Measurements from ENCODE around the gene RCCD1.
A peak's percentile ranks its signal among the peaks of the same experiment; 100 is the strongest.
"Not testable (repeated sequence)": the region's sequence is repeated elsewhere in the genome, so short reads cannot be mapped to it uniquely, and the experiment has no call there.

Gene RCCD1

DNA sequence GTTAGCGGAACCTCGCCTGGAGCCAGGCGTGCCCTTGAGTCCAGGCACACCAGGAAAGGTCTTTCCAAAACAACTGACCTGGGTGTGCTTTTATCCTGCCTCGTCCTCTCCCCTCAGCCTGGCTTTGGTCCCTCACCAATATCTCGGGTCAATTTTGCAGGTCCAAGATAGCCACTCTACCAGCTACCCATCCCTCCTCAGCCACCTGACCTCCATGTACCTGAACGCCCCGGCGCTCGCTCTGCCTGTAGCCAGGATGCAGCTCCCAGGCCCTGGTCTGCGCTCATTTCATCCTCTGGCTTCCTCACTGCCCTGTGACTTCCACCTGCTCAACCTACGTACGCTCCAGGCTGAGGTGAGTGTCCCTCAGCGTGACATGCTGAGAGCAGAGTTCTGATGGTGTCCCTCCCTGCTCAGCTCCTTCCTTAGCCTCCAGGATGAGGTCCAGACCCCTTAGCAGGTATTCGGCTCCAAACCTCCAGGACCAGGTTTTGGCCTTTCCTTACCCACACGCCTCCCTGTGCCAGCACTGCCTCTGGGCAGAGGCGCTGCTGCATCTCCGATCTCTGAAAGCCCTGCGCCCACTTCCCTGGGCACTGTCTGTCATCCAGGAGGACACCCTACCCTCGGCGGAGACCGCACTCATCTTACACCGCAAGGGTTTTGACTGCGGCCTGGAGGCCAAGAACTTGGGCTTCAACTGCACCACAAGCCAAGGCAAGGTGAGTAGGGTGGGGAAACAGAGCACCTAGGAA, 36.5 kb upstream of the RCCD1 start:
- no peak for DNase-seq

DNA sequence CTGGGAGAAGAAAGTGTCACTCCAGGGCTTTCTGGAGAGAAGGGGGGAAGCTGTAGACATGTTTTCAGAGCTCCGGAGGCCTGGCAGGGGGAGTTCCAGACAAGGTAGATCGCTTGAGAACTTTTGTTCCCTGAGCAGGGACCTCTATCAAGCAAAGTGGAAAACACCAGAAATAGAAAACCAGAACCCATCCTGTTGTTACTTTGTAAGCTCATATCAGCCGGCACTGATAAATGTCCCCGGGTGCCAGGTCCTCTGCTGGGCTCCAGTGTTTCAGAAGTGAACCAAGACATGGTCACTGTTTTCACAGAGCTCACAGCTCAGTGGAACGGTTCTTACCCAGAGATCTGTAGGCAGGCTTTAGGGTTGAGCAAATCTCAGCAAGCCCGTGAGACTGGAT, 35.8 kb upstream of the RCCD1 start:
- DNase-seq, result no peak

DNA sequence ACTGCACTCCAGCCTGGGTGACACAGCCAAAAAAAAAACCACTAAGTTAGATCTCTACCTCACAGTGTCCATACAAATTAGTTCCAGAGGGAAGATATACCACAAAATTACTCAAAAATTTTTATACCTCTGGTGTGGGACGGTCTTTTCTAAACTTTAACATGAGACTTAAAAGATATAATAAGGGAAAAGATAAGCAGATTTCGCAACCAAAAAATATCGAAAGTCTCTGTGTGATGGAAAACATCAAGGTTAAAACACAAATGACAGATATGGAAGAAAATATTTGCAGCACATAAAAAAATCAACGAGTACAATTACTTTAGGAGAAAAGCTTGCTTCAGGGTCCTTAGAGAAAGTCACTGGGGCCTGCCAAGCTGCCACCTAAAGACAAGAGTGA, 32.8 kb upstream of the RCCD1 start:
- DNase-seq, result no peak

DNA sequence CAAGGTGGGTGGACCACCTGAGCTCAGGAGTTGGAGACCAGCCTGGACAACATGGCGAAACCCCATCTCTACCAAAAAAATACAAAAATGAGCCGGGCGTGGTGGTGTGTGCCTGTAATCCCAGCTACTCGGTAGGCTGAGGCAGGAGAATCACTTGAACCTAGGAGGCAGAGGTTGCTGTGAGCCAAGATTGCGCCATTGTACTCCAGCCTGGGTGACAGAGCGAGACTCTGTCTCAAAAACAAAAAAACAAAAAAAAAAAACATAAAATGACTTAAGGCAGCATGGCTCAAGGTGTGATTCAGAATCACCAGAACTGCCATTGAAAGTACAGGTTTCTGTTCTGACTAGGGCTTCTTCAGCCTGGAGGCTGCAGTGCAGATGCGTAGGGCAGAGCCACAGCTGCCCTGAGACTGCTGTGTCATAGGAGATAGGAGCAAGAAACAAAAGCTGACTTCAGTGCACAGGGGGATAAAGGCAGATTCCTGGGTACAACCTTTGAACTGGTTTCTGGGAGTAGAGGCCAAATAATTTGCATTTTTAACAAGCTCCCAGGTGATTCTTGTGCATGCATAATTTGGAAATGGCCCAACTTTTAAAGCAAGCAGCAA, 31.9 kb upstream of the RCCD1 start:
- not testable (repeated sequence) for DNase-seq

DNA sequence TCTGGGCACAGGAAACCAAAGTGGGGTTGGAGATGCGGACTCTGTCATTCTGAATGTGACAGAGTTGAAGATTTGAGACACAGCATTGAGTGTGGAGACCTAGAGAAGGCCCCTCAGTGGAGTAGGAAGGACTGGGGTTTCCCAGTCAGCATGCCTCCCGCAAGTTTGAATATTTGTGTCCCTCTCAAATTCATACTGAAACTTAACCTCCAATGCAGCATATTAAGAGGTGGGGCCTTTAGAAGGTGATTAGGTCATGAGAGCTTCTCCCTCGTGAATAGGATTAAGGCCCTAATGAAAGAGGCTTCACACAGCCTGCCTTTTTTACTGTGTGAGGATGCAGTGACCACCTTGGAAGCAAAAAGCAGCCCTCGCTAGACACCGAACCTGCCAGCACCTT, 30.3 kb upstream of the RCCD1 start:
- no peak for DNase-seq

DNA sequence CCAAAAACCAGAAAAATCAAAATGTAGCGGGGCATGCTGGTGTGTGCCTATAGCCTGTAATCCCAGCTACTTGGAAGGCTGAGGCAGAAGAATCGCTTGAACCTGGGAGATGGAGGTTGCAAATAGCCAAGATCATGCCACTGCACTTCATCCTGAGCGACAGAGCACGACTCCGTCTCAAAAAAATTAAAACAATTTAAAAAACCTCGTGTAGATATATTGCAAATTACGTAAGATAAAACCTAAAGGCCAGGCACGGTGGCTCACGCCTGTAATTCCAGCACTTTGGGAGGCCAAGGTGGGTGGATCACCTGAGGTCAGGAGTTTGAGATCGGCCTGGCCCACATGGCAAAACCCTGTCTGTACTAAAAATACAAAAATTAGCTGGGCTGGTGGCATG, 27.9 kb upstream of the RCCD1 start:
- DNase-seq, result not testable (repeated sequence)

DNA sequence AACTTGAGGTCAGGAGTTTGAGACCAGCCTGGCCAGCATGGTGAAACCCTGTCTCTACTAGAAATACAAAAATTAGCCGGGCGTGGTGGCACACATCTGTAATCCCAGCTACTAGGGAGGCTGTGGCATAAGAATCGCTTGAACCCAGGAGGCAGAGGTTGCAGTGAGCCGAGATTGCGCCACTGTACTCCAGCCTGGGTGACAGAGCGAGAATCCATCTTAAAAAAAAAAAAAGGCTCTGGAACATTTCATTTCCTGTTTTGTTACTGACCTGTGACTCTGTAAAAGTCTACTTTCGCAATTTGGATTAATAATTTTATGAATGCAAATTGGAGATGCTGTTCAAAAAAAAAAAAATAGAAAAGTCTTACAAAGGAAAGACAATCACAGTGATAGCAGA, 26.6 kb upstream of the RCCD1 start:
- DNase-seq, result not testable (repeated sequence)

DNA sequence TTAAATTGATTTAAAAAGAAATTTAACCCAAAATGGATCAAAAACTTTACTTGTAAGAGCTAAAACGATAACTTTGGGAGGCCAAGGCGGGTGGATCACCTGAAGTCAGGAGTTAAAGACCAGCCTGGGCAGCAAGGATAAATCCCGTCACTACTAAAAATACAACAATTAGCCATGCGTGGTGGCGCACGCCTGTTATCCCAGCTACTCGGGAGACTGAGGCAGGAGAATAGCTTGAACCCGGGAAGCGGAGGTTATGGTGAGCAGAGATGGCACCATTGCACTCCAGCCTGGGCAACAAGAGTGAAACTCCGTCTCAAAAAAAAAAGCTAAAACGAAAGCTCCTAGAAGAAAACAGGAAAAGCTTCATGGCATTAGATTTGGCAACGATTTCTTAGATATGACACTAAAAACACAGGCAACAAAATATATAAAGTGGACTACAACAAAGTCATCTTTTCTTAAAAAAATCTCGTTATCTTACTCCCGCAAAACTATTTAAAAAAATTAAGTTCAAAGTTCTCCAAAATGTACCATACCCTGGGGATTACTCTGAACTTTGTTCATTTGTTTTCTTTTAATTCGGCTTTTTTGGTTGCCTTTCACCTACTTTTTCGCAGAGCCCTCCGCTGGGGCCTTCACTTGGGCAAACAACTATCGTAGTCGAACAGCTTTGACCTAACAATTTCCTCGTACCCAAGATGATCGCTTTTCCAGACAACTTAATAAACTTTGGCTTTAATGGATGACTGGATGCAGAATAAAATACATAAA, 25.3 kb upstream of the RCCD1 start:
- no peak for DNase-seq

DNA sequence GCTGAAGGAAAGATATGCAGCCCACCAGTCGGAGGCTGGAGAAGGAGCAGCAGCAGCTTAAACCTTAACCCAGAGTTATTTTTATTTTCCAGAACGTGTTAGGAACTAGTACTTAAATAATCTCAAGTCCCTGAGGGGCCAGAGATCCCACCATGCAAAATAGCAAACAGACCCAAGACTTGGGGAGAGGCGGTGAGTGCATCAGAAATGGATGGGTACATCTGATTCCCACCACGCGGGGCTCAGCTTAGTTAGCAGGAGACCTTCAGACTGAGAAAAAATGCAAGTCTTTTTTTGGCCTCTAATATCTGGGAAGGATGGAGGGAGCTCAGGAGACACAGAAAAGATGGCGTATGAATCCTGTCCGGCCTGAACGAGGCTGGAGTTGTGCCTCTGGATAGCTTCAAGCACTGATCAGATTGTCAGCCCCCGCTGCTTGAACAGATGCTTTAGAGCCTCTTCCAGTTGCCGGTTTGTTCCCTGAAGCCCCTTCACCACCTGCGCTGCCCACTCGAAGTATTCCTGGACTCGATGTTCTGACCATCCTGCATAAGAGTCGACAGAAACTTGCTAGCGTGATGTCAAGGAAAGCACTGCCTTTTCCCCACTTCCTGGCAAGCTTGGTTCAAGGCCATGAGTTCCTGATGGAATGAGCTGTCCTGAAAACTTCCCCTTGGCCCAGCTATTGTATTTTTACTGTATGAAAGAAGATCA, 23.7 kb upstream of the RCCD1 start:
- DNase-seq, result peak; percentile 5

DNA sequence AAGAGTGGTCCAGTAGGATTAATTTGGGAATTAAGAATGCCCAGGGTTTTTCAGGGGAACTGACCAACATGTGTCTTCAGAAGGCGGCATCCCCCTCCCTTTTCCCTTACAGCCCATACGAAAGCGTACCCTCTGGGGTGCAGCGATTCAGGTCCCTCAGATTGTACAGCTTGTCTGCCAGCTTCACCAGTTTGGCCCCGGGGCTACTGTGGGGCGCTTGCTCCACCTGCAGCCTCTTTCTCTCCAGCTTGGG, 23.2 kb upstream of the RCCD1 start:
- no peak for DNase-seq

DNA sequence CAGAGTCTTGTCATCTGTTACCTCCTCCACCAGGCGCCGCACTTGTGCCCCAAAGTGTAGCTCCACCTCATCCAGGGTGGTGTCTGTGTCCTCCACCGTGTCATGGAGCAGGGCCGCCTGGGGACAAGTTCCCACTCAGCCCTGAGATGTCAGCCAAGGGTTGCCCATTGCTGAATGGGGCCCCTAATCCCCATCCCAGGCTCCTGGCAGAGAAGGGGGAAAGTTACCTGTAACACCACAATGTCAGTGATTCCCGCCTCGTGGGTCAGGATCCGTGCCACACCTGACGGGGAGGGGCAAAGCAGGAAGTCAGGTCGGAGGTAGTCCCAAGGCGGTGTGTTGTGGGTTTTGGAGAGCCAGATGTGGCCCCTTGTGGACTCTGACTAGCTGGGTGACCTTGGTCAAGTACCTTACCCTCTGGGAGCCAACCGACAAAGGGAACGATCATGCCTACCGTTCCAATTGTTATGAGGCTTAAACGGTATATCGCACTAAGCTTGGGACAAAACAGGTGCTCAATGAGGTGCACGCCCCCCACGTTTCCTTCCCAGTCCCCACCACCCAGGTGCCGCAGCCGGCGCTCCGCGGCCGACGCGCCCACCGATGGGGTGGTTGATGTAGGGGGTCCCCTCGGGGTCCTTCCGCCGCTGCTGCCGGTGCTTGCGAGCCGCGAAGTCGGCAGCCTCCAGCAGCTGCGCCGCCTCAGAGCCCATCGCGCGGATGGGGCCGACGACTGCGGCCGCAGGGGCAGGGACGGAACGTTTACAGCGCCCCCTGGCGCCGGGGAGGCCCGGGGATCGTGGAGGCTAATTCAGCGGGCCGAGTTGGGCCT, 22.6 kb upstream of the RCCD1 start, which contains the start of gene HDDC3:
HDDC3 (minus strand) TSS at position 722 of the 832 bp plus-strand sequence; CDS start at position 713, 9 bp downstream.
- peak; percentile 95 for DNase-seq

DNA sequence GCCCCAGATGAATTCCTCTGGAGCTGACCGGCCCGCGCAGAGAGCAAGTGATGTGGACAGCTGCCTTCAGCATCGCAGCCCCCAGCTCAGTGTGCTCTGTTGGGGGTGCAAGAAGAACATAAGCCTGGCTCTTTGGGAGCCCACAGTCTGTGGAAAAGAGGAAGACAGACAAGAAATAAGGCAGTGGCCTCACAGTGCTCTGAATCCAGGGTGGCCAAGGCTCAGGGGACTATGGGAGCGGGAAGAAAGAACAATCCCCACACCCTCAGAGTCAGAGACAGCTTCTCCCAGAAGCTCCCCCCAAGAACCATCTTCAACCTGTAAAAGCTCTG, 22.1 kb upstream of the RCCD1 start:
- DNase-seq, result no peak

DNA sequence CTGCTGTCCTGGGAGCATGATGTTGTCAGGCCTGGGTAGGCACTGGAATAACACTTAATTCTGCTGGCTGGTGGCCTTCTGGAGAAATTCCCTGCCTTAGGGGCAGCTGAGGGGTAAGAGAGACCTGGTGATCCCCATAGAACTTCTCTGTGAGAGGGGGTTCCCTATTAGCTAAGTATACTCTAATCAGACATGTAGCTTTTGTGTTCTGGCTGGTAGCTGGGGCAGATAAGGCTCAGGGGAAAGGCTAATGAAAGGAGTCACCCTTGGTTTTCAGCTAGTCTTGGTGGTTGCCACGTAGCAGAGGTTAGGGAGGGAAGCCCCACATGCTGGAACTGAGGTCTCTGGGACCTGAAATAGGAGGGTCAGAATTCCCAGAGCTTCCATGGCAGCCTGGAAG, 21.4 kb upstream of the RCCD1 start:
- no peak for DNase-seq

DNA sequence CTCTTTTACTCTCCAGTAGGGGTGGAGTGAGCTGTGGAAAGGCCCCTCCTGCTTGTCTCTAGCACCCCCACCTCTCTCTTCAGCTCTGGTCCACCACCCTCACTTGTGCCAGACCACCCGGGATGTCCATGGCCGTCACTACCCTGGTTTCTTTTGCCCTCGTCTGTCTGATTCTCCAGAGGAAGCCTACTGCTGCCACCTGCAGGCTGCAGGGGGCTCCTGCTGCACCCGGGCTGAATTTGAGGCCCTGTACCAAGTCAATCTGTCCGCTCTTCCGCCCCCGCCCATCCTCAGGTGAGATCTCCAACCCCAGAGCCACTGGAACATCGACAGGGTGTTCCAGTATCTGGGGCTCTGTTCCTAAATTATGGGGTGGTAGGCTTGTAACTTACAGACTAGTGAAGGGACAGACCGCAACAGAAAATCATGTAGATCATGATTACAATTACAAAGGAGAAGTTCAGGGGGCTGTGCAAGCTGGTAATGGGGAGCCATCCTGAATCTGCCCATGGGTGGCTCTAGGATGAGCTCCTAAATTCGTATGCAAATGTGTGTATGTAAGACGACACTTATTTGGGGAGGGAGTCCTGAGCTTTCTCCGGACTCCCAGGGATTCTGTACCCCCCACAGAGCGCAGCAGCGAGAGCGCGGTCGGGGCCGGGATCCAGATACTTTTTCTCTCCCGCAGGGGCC, 20.3 kb upstream of the RCCD1 start:
- peak; percentile 83 for DNase-seq

DNA sequence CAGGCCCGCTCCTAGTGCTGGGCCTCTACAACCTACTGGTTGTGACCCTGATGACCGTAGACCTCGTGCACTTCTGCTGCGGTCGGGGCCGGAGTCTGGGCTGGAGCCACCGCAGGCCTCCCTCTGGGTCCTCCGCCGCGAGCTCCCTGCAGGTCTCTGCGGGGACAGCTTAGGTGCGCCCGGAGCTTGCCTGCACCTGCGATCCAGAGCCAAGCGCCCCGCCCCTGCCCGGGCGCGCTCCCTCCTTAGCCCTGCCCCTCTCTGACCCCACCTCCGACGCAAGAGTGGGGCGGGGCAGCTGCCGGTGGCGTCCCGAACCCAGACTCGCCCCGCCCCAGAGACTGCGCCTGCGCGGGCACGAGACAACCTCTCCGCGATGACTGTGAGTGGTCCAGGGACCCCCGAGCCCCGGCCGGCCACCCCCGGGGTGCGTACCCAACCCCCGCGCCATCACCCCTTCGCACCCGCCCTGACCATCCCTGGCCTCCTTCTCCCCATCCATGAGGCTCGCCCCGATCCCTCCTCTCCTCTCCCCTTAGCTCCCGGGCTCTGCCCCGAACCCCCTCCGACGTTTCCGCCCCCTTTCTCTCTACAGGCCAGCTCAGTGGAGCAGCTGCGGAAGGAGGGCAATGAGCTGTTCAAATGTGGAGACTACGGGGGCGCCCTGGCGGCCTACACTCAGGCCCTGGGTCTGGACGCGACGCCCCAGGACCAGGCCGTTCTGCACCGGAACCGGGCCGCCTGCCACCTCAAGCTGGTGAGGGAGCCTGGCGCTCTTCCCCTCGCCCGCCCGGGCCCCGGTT, 19.5 kb upstream of the RCCD1 start, which contains the start of gene UNC45A:
UNC45A (plus strand) TSS at position 337 of the 803 bp plus-strand sequence; CDS start at position 377, 40 bp downstream.
- peak; percentile 95 for DNase-seq

DNA sequence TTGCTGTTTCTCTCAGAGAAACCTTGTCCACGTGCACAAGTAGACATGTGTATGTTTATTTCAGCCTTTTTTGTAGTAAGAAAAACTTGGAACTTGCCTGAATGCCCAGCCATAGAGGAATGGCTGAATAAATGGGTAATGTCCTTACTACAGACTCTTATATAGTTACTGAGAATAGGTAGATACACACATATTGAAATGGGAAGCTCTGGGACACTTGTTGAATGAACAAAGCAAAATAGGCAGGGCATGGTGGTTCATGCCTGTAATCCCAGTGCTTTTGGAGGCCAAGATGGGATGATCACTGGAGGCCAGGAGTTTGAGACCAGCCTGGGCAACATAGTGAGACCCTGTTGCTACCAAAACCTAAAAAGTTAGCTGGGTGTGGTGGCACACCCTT, 17.9 kb upstream of the RCCD1 start:
- no peak for DNase-seq

DNA sequence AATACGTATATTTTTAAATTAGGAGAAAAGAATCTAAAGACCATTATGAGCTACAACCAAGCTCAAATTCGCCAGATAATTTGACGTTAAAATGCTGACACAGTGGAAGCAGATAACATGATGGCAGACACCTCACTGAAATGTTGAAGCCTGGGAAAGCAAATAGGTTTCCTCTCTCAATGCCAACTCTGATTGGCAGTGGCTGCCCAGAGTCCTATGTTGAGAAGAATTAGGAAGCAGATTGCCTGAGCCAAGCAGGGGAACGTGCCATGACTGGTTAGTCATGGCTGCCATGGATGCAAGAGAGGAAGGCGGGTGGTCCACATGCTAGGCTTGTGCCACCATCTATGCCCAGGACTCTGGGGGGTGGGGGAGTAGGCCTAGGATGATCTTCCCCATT, 16.4 kb upstream of the RCCD1 start:
- DNase-seq, result no peak

DNA sequence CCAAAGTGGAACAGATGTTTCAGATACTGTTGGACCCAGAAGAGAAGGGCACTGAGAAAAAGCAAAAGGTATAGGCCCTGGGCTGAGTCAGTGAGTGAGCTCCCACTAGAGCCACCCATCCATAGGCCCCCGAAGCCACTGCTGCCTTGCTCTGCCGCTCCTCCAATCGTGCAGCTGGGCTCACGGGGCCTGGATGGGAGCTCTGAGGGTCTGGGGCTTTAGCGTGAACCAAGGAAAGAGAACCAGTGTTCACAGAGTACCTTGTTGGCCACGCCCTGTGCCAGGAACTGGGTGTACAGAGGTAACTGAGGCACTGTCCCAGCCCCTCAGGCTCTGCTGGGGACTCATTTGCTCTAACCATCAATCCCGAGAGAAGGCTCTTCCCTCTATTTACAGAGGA, 14.9 kb upstream of the RCCD1 start:
- no peak for DNase-seq

DNA sequence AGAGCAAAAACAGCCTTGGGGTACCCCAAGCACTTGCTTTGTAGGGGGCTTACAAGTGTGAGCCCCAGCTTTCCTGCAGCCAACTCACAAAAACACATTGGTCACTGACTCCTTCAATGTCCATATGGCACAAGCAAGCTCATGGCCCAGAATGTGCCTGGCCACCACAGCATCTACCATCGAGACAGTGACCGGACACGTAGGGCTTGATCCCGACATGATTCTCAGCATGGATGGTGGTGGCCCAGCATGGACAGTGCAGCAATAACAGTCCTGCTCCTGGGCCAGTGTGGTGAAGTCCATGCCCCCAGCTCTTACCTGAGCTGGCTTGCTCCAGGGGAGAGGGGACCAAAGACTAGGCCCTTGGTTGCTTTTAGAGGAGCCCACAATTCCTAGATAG, 13.6 kb upstream of the RCCD1 start:
- no peak for DNase-seq

DNA sequence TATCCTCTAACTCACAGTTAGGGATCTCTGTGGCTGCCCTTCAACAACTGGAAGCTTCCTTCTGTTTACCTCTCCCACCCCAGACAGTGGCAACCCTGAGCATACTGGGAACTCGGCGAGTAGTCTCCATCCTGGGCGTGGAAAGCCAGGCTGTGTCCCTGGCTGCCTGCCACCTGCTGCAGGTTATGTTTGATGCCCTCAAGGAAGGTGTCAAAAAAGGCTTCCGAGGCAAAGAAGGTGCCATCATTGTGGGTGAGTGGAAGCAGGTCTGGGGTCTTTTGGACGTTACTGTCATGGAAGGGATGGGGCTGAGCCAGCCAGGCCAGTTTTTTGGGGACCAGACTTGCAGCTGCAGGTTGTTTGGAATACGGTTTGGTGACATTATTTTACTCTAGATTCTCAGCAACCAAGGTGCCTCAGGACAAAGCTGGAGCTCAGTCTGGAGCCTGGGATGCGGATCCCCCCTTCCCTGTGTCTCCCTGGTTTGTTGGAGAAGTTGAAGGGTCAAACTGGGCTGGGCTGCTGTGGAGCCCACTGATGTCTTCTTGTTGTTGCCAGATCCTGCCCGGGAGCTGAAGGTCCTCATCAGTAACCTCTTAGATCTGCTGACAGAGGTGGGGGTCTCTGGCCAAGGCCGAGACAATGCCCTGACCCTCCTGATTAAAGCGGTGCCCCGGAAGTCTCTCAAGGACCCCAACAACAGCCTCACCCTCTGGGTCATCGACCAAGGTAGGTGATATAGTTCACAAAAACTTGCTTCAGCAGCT, 12.1 kb upstream of the RCCD1 start:
- DNase-seq, result no peak

Measured in NCI-H2171 (cell line).